ENCODE results near the gene DCAF17. TPM values are rescaled to one million over a fixed set of nuclear protein-coding genes. Genes with fewer than 3 reads are reported as not detected.
A peak's percentile ranks its signal among the peaks of the same experiment; 100 is the strongest.

DCAF17 gene
- total RNA-seq, 4 donors from 2014 or later, result 14.6 to 50.8 (median 23.8) TPM

DNA sequence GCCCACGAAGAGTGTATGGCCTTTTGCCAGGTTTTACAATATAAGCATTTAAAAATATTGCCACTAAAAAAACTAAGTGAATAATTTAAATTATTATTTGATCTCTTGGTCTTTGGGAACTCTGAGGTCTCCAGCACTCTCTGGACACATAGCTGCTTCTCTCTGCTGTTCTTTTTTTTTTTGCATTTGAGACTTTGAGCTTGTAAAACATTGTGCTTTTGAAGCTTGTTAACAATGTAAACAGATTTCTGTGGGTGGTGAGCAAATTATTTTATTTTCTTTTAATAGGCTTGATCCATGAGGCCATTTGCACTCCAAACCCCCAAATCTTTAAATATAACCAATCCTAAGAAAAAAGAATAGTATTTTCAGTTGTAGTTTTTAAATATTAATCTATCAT, 42.0 kb downstream of the DCAF17 start:
- Histone ChIP-seq H3K9me3 (no peaks in the 10 kb centered on the region), H3K4me3 (no peak overlapping the region), H3K4me1 (no peaks in the 10 kb centered on the region), H3K36me3 (no peaks in the 10 kb centered on the region), H3K27ac (no peak overlapping the region), H3K27me3 (no peaks in the 10 kb centered on the region)
- intact Hi-C loops (cut with DNase I; ENCODE audit: low total_unique reads), result no loop called here
- TF ChIP-seq, protein P1, sequence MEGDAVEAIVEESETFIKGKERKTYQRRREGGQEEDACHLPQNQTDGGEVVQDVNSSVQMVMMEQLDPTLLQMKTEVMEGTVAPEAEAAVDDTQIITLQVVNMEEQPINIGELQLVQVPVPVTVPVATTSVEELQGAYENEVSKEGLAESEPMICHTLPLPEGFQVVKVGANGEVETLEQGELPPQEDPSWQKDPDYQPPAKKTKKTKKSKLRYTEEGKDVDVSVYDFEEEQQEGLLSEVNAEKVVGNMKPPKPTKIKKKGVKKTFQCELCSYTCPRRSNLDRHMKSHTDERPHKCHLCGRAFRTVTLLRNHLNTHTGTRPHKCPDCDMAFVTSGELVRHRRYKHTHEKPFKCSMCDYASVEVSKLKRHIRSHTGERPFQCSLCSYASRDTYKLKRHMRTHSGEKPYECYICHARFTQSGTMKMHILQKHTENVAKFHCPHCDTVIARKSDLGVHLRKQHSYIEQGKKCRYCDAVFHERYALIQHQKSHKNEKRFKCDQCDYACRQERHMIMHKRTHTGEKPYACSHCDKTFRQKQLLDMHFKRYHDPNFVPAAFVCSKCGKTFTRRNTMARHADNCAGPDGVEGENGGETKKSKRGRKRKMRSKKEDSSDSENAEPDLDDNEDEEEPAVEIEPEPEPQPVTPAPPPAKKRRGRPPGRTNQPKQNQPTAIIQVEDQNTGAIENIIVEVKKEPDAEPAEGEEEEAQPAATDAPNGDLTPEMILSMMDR (IDR thresholded peaks at IDR 0.05), result no peak
- TF ChIP-seq POLR2A (IDR thresholded peaks at IDR 0.05), result no peak
- DNase-seq, result no peak

DNA sequence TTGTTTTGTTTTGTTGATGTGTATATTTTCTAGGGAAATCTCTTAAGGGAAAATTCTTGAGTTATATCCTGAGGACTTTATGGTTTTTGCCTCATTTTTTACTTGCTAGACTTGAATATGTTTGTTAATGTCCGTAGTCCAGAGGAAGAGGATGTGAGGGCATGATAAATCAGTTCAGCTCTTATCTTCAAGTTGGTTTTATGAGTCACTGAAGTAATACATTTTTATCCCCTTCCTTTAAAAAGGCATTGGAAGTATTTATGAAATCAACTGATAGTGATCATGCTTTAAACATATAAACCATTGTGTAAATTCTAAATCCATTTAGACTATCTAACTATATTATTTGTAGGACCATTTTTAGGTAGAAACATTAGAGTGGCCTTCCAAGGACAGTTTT, 44.3 kb downstream of the DCAF17 start:
- TF ChIP-seq POLR2A (IDR thresholded peaks at IDR 0.05), result no peak
- TF ChIP-seq, protein P1 (IDR thresholded peaks at IDR 0.05), result no peak
- no peak for DNase-seq
- Histone ChIP-seq H3K27me3 (no peaks in the 10 kb centered on the region), H3K4me1 (no peaks in the 10 kb centered on the region), H3K27ac (no peak overlapping the region), H3K9me3 (no peaks in the 10 kb centered on the region), H3K36me3 (no peaks in the 10 kb centered on the region), H3K4me3 (no peak overlapping the region)
- intact Hi-C loops (cut with DNase I; ENCODE audit: low total_unique reads), result no loop called here

- Histone ChIP-seq H3K36me3 (no peaks in the 10 kb centered on the region), H3K27me3 (no peaks in the 10 kb centered on the region), H3K4me1 (no peaks in the 10 kb centered on the region), H3K9me3 (no peaks in the 10 kb centered on the region), H3K4me3 (no peak overlapping the region), H3K27ac (no peak overlapping the region)
- intact Hi-C loops (cut with DNase I; ENCODE audit: low total_unique reads), result no loop called here
- no peak for DNase-seq
- no peak for TF ChIP-seq POLR2A (IDR thresholded peaks at IDR 0.05)
- TF ChIP-seq, protein P1 (IDR thresholded peaks at IDR 0.05), result no peak
Observed at GRCh38 chr2:171479154-171479814, 45.3 kb downstream of the DCAF17 start.

DNA sequence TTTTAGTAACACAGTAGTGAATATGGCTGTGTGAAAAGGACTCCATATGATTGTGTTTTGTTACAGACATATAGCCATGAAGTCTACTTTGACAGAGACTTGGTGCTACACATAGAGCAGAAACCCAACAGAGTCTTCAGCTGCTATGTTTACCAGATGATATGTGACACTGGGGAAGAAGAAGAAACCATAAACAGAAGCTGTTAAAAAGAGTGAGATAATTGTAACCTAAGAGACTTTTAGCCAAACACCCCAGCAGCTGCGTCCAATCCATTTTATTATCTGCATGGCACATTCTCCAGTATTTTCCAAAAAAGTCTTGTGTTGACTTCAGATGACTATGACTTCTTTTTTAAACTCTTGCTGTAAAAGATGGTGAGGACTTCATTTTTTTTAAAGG, 46.9 kb downstream of the DCAF17 start:
- Histone ChIP-seq H3K9me3 (no peaks in the 10 kb centered on the region), H3K27me3 (no peaks in the 10 kb centered on the region), H3K36me3 (no peaks in the 10 kb centered on the region), H3K4me1 (no peaks in the 10 kb centered on the region), H3K27ac (peak overlapping the region in 1 of 2 donors; percentile 58), H3K4me3 (no peak overlapping the region)
- intact Hi-C loops (cut with DNase I; ENCODE audit: low total_unique reads), result no loop called here
- peak in 1 of 2 donors; percentile 18 for DNase-seq
- TF ChIP-seq, protein P1 (IDR thresholded peaks at IDR 0.05), result no peak
- no peak for TF ChIP-seq POLR2A (IDR thresholded peaks at IDR 0.05)

GRCh38 chr2:171482308-171482707, 48.3 kb downstream of the DCAF17 start:
- Histone ChIP-seq H3K4me1 (no peaks in the 10 kb centered on the region), H3K4me3 (no peak overlapping the region), H3K36me3 (no peaks in the 10 kb centered on the region), H3K27me3 (no peaks in the 10 kb centered on the region), H3K27ac (peak overlapping the region in 1 of 2 donors; percentile 15), H3K9me3 (no peaks in the 10 kb centered on the region)
- intact Hi-C loops (cut with DNase I; ENCODE audit: low total_unique reads), result no loop called here
- DNase-seq, result no peak
- TF ChIP-seq, protein P1 (IDR thresholded peaks at IDR 0.05), result no peak
- TF ChIP-seq POLR2A (IDR thresholded peaks at IDR 0.05), result no peak

All from uterus (tissue), 4 donors.